OCI-LY3 (cell line): ENCODE data around the gene TESMIN.

Source experiments
- H2AFZ ChIP-seq: fragments of 200-600, 300-600 bp; shearing (Covaris generic); 2 replicates; pipeline ENCODE4 v1.6.0; 2014; ENCODE audit warnings: antibody characterized with exemption, low read depth, low read length
- H3K27ac ChIP-seq: fragments of 200-600, 300-600 bp; sonication (generic); 2 replicates; pipeline ENCODE4 v1.5.1; 2014; ENCODE audit warnings: mild to moderate bottlenecking, low read length, moderate library complexity, mixed read lengths
- H3K27me3 ChIP-seq: fragments of 200-600, 300-600 bp; sonication (generic); 2 replicates; pipeline ENCODE4 v1.6.1; 2014; ENCODE audit warnings: low read depth, low read length, mixed read lengths
- H3K36me3 ChIP-seq: fragments of 200-600, 300-600 bp; sonication (generic); replicated peaks from 2 replicates; pipeline ENCODE3; 2014; ENCODE audit warnings: low read depth, low read length, mixed read lengths
- H3K4me1 ChIP-seq: fragments of 300-600, 200-600 bp; sonication (generic); 2 replicates; pipeline ENCODE4 v1.6.1; 2014; ENCODE audit warnings: low read length, mixed read lengths
- H3K4me2 ChIP-seq: fragments of 200-600, 300-600 bp; sonication (generic); 2 replicates; pipeline ENCODE4 v1.6.1; 2014; ENCODE audit warnings: low read length, mixed read lengths
- H3K4me3 ChIP-seq: fragments of 300-600, 200-600 bp; sonication (generic); 2 replicates; pipeline ENCODE4 v1.5.1; 2014; ENCODE audit warnings: antibody characterized with exemption, mild to moderate bottlenecking, low read length, moderate library complexity
- H3K79me2 ChIP-seq: fragments of 300-600, 200-600 bp; shearing (Covaris generic); 2 replicates; pipeline ENCODE4 v1.6.1; 2014; ENCODE audit warnings: mild to moderate bottlenecking, low read length, mixed read lengths
- H3K9ac ChIP-seq: fragments of 300-600, 200-600 bp; shearing (Covaris generic); 2 replicates; pipeline ENCODE4 v1.6.0; 2014; ENCODE audit warnings: mild to moderate bottlenecking, low read length, moderate library complexity
- H3K9me3 ChIP-seq: fragments of 200-600, 300-600 bp; shearing (Covaris generic); 2 replicates; pipeline ENCODE4 v1.6.1; 2014; ENCODE audit warnings: low read length, mixed read lengths; ENCODE audit not compliant: insufficient read depth
- H4K20me1 ChIP-seq: fragments of 200-600, 300-600 bp; sonication (generic); 2 replicates; pipeline ENCODE4 v1.6.1; 2016; ENCODE audit warnings: low read length, mixed read lengths; ENCODE audit not compliant: insufficient read depth
- EZH2phosphoT487 ChIP-seq: fragments of 200-600 bp; shearing (Covaris generic); IDR thresholded peaks from 2 replicates; pipeline ENCODE4 v1.6.1; 2018; ENCODE audit warnings: antibody characterized with exemption, mixed run types, low read depth
- TF ChIP-seq, protein P1 (sequence below): fragments of 200-600, 300-600 bp; sonication (generic); IDR thresholded peaks from 2 replicates; pipeline ENCODE4 v1.5.1; 2014; ENCODE audit warnings: antibody characterized with exemption, low read length, low read depth

The TESMIN gene

DNA sequence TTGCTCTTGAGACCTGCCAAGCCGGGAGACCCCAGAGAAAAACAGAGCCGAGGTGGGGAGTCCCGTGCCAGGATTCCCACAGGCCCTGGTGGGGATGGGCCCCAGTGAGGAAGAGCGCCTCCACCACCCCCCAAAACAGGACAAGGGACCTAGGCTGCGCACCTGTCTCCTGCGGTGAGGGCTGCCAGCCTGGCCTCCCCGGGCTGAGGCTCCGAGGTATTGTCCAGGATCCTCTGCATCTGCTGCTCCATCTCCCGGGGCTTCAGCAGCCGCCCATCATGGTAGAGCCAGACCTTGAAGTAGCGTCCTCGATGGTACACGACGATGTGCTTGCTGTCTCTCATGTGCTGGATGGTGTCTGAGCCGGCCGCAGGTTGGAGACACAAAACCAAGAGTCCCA, 33.3 kb upstream of the TESMIN start:
- no peak overlapping the region for H3K4me2 ChIP-seq
- H3K27ac ChIP-seq = no peak overlapping the region
- no peaks in the 10 kb centered on the region for H4K20me1 ChIP-seq
- H2AFZ ChIP-seq = no peak overlapping the region
- no peak overlapping the region for H3K4me3 ChIP-seq
- no peaks in the 10 kb centered on the region for H3K4me1 ChIP-seq
- no peaks in the 10 kb centered on the region for H3K36me3 ChIP-seq
- no peaks in the 10 kb centered on the region for H3K27me3 ChIP-seq
- no peak for TF ChIP-seq EZH2phosphoT487
- TF ChIP-seq, protein P1, sequence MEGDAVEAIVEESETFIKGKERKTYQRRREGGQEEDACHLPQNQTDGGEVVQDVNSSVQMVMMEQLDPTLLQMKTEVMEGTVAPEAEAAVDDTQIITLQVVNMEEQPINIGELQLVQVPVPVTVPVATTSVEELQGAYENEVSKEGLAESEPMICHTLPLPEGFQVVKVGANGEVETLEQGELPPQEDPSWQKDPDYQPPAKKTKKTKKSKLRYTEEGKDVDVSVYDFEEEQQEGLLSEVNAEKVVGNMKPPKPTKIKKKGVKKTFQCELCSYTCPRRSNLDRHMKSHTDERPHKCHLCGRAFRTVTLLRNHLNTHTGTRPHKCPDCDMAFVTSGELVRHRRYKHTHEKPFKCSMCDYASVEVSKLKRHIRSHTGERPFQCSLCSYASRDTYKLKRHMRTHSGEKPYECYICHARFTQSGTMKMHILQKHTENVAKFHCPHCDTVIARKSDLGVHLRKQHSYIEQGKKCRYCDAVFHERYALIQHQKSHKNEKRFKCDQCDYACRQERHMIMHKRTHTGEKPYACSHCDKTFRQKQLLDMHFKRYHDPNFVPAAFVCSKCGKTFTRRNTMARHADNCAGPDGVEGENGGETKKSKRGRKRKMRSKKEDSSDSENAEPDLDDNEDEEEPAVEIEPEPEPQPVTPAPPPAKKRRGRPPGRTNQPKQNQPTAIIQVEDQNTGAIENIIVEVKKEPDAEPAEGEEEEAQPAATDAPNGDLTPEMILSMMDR = no peak
- no peaks in the 10 kb centered on the region for H3K9me3 ChIP-seq
- H3K9ac ChIP-seq = no peak overlapping the region
- H3K79me2 ChIP-seq = no peaks in the 10 kb centered on the region

DNA sequence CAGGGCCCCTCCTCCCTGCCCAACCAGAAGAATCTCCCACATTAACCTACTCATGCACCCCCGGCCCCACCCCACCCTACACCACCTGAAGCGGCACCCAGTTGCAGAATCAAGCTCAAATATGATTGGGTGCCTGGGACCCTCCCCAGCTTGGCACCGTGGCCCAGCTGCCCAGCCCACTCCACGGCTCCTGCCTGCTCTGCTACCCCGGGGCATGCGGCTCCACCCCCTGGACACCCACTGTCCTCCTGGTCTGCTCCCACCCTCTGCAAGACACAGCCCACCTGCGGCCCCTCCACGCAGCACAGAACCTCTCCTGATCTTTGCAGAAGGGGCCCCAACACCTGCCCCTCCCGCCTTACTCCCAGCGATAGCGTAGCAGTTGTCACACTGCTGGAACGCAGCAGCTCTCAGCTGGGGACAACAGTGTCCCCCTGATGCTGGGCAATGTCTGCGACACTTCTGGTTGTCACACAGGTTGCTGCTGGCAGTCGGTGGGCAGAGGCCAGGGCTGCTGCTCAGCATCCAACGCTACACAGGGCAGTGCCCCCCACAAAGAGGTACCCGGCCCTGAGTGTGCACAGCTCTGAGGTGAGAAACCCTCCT, 32.0 kb upstream of the TESMIN start:
- TF ChIP-seq, protein P1 = no peak
- no peak for TF ChIP-seq EZH2phosphoT487
- no peaks in the 10 kb centered on the region for H3K27me3 ChIP-seq
- no peak overlapping the region for H3K27ac ChIP-seq
- H3K4me3 ChIP-seq = no peak overlapping the region
- no peak overlapping the region for H2AFZ ChIP-seq
- no peaks in the 10 kb centered on the region for H3K4me1 ChIP-seq
- no peaks in the 10 kb centered on the region for H4K20me1 ChIP-seq
- H3K4me2 ChIP-seq = no peak overlapping the region
- H3K36me3 ChIP-seq = no peaks in the 10 kb centered on the region
- no peak overlapping the region for H3K9ac ChIP-seq
- no peaks in the 10 kb centered on the region for H3K9me3 ChIP-seq
- H3K79me2 ChIP-seq = no peaks in the 10 kb centered on the region

DNA sequence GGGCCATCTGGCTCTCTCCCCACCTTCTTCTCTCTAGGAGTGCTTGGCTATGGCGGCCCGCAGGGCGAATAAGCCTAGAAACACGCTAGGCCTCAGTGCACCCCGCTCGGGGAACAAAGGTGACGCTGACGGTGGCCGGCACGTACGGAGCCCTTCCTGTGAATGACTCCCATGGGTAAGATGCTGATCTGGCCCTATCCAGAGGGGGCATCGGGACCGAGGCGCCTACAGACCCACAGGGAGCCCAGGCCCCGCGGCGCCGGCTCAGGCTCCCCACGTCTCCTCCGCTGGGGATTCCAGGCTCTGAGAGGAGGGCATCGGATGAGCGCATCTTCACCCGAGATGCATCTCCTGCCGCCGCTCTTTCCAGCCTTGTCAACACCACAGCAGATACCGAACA, 31.4 kb upstream of the TESMIN start:
- H3K36me3 ChIP-seq = no peaks in the 10 kb centered on the region
- H3K27ac ChIP-seq = no peak overlapping the region
- TF ChIP-seq, protein P1 = no peak
- H3K4me3 ChIP-seq = no peak overlapping the region
- H3K4me2 ChIP-seq = no peak overlapping the region
- H3K27me3 ChIP-seq = no peaks in the 10 kb centered on the region
- H3K4me1 ChIP-seq = no peaks in the 10 kb centered on the region
- H2AFZ ChIP-seq = no peak overlapping the region
- H3K79me2 ChIP-seq = no peaks in the 10 kb centered on the region
- no peaks in the 10 kb centered on the region for H3K9me3 ChIP-seq
- H4K20me1 ChIP-seq = no peaks in the 10 kb centered on the region
- H3K9ac ChIP-seq = no peak overlapping the region

DNA sequence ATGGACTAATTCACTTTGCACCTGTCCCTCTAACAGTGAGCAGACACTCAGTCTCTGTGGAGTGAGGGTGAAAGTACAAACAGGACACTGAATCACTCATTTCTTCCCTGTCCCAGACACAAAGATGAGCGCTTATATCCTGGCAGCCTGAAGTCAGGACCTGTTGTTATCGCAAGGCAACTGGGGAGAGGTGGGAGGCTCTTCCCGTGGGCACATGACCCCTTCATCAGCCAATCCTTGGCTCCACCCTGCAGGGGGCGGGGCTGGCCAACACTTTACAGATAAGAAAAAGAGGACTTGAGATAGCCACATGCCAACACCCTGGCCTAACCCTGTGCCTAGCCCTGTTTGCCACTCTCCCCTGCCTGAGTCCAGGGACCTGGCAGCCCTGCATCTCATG, 29.5 kb upstream of the TESMIN start:
- Histone ChIP-seq H3K27ac (no peak overlapping the region), H3K4me2 (no peak overlapping the region), H4K20me1 (no peaks in the 10 kb centered on the region), H2AFZ (no peak overlapping the region), H3K79me2 (no peaks in the 10 kb centered on the region), H3K4me1 (no peaks in the 10 kb centered on the region), H3K36me3 (no peaks in the 10 kb centered on the region), H3K9me3 (no peaks in the 10 kb centered on the region), H3K9ac (no peak overlapping the region), H3K27me3 (0 out of 2 replicates have a peak, but pooled peaks cover 2% of the 10 kb centered on the region), H3K4me3 (no peak overlapping the region)
- no peak for TF ChIP-seq EZH2phosphoT487
- TF ChIP-seq, protein P1 = no peak
